Astrocyte (in vitro differentiated cells and primary cell): Measurements from ENCODE around the gene AVL9. TPM values are rescaled to one million over a fixed set of nuclear protein-coding genes. Genes with fewer than 3 reads are reported as not detected.
A peak's percentile ranks its signal among the peaks of the same experiment; 100 is the strongest.

ENCODE experiments used
- DNase-seq: peaks from one replicate; pipeline ENCODE4 v3.0.0-alpha.2; 2010; ENCODE audit warnings: low read depth
- FAIRE-seq: peaks from 2 replicates; lab custom pipeline; 2011; peaks lifted over from hg19 to GRCh38; lab: Jason Lieb, UNC
- H2AFZ ChIP-seq: 2 replicates; pipeline ENCODE4 v1.6.0; 2012; ENCODE audit warnings: low read depth, low read length, inconsistent platforms
- H3K27ac ChIP-seq: 2 replicates; pipeline ENCODE4 v1.5.1; 2011; ENCODE audit warnings: low read depth, low read length, inconsistent platforms
- H3K27me3 ChIP-seq: 2 replicates; pipeline ENCODE4 v1.6.0; 2011; ENCODE audit warnings: low read length, inconsistent platforms; ENCODE audit not compliant: insufficient read depth
- H3K36me3 ChIP-seq: 2 replicates; pipeline ENCODE4 v1.5.1; 2011; ENCODE audit warnings: low read length, inconsistent platforms; ENCODE audit not compliant: insufficient read depth
- H3K4me1 ChIP-seq: 2 replicates; pipeline ENCODE4 v1.5.1; 2011; ENCODE audit warnings: low read length, inconsistent platforms; ENCODE audit not compliant: insufficient read depth
- H3K4me2 ChIP-seq: 2 replicates; pipeline ENCODE4 v1.6.0; 2012; ENCODE audit warnings: low read length, inconsistent platforms
- H3K4me3 ChIP-seq: 2 replicates; pipeline ENCODE4 v1.5.1; 2011; ENCODE audit warnings: low read depth, mild to moderate bottlenecking, low read length, inconsistent platforms; ENCODE audit not compliant: insufficient read depth
- H3K79me2 ChIP-seq: 2 replicates; pipeline ENCODE4 v1.6.0; 2012; ENCODE audit warnings: mild to moderate bottlenecking, low read length, inconsistent platforms; ENCODE audit not compliant: insufficient read depth
- H3K9ac ChIP-seq: 2 replicates; pipeline ENCODE4 v1.6.0; 2012; ENCODE audit warnings: mild to moderate bottlenecking, low read length, inconsistent platforms
- H3K9me3 ChIP-seq: 2 replicates; pipeline ENCODE4 v1.5.1; 2012; ENCODE audit warnings: low read depth, mild to moderate bottlenecking, low read length, inconsistent platforms; ENCODE audit not compliant: insufficient read depth
- H4K20me1 ChIP-seq: 2 replicates; pipeline ENCODE4 v1.6.0; 2012; ENCODE audit warnings: low read length, inconsistent platforms; ENCODE audit not compliant: insufficient read depth
- H3K27ac Mint-ChIP-seq: one replicate; pipeline ENCODE4 v1.8.0; 2021; ENCODE audit warnings: mild to moderate bottlenecking, mixed read lengths; ENCODE audit not compliant: unreplicated experiment
- H3K27me3 Mint-ChIP-seq: one replicate; pipeline ENCODE4 v1.8.0; 2021; ENCODE audit warnings: low read depth, mixed read lengths; ENCODE audit not compliant: unreplicated experiment
- H3K36me3 Mint-ChIP-seq: one replicate; pipeline ENCODE4 v1.8.0; 2021; ENCODE audit warnings: low read depth, mixed read lengths; ENCODE audit not compliant: unreplicated experiment
- H3K4me1 Mint-ChIP-seq: one replicate; pipeline ENCODE4 v1.8.0; 2021; ENCODE audit warnings: low read depth, mixed read lengths; ENCODE audit not compliant: unreplicated experiment
- H3K4me3 Mint-ChIP-seq: one replicate; pipeline ENCODE4 v1.8.0; 2021; ENCODE audit warnings: mild to moderate bottlenecking, moderate library complexity, mixed read lengths; ENCODE audit not compliant: unreplicated experiment
- H3K9me3 Mint-ChIP-seq: one replicate; pipeline ENCODE4 v1.8.0; 2021; ENCODE audit warnings: mild to moderate bottlenecking, mixed read lengths; ENCODE audit not compliant: unreplicated experiment
- CTCF ChIP-seq: IDR thresholded peaks from 2 replicates; pipeline ENCODE4 v1.5.1; 2011; ENCODE audit warnings: low read depth, mild to moderate bottlenecking, inconsistent platforms, low read length, moderate library complexity; ENCODE audit not compliant: insufficient read depth
- EZH2 ChIP-seq: IDR thresholded peaks from 2 replicates; pipeline ENCODE4 v1.6.1; 2012; ENCODE audit warnings: mild to moderate bottlenecking, low read length, inconsistent platforms; ENCODE audit not compliant: insufficient read depth
- total RNA-seq: library from RNA; stranded (reverse); gene quantifications from 2 replicates; pipeline ENCODE4 v1.2.1, GENCODE V29; 2021

Gene AVL9
- total RNA-seq, 1 donor from 2014 or later = 28.2 TPM

DNA sequence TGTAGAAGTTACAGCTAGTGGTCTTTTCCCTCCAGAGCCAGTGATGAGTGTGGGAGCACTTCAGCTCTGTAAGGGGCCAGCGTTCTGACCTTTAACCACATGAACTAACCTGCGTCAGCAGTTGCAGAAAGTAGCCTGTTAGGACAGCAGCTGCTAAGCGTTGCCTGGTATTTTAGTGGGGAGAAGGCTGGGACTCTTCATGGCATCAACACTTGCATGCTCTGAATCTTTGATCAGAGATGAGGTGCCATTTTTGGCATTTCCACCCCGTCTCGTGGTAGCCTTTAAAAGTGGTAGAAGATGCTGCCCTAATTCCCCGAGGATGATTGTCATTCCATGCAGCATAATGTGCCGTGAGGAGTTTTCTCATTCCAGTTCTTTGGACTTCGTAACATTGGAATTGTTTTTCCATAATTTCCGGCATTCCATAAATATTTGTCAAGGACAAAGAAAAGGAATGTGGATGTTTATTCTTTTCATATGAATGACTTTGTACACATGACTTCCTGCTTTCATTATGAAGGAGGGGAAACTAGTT lies 92.2 kb downstream of the AVL9 start:
- Histone ChIP-seq H3K27me3 (no peaks in the 10 kb centered on the region), H3K9me3 (no peaks in the 10 kb centered on the region), H4K20me1 (no peaks in the 10 kb centered on the region), H3K27ac (peak overlapping the region; percentile 89), H3K79me2 (no peaks in the 10 kb centered on the region), H3K9ac (peak overlapping the region; percentile 66), H3K4me3 (peak overlapping the region; percentile 10), H3K4me2 (peak overlapping the region; percentile 73), H2AFZ (no peak overlapping the region), H3K4me1 (peaks cover 40% of the 10 kb centered on the region), H3K36me3 (peaks cover 17% of the 10 kb centered on the region)
- TF ChIP-seq EZH2 = no peak
- no peak for TF ChIP-seq CTCF
- H3K27ac Mint-ChIP-seq = peak overlapping the region; percentile 55
- no peaks in the 10 kb centered on the region for H3K9me3 Mint-ChIP-seq
- H3K4me3 Mint-ChIP-seq = no peak overlapping the region
- peaks cover 46% of the 10 kb centered on the region for H3K4me1 Mint-ChIP-seq
- DNase-seq (peak; percentile 87), FAIRE-seq (peak; percentile 65)
- H3K36me3 Mint-ChIP-seq = peaks cover 7% of the 10 kb centered on the region
- no peaks in the 10 kb centered on the region for H3K27me3 Mint-ChIP-seq

DNA sequence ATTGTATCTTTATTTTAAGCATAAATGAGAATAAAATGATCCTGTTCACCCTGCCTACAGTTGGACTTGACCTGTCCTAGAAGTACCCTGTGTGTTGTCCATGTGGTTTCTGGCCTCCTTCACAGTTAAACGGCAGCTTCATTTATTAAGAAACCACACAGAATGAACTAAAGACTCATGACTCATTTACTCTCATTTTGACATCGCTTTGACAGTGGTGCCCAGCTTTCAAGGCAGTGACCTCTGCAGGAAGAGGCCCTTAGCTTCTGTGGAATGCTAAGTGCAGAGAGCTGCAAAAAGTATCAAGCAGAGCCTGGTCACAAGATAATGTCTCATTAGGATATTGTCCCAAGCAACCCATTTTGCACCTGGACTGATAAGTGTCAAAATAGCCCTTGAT lies 93.4 kb downstream of the AVL9 start:
- H3K4me3 Mint-ChIP-seq = no peak overlapping the region
- TF ChIP-seq CTCF = no peak
- no peak for TF ChIP-seq EZH2
- no peaks in the 10 kb centered on the region for H3K27me3 Mint-ChIP-seq
- H3K4me3 ChIP-seq = no peak overlapping the region
- H3K4me1 Mint-ChIP-seq = peaks cover 45% of the 10 kb centered on the region
- peaks cover 14% of the 10 kb centered on the region for H3K36me3 ChIP-seq
- H3K36me3 Mint-ChIP-seq = peaks cover 7% of the 10 kb centered on the region
- H3K9me3 ChIP-seq = no peaks in the 10 kb centered on the region
- H3K27me3 ChIP-seq = no peaks in the 10 kb centered on the region
- H2AFZ ChIP-seq = no peak overlapping the region
- H3K79me2 ChIP-seq = no peaks in the 10 kb centered on the region
- H3K9ac ChIP-seq = peak overlapping the region; percentile 3
- H3K27ac ChIP-seq = peak overlapping the region; percentile 89
- peaks cover 39% of the 10 kb centered on the region for H3K4me1 ChIP-seq
- no peak for FAIRE-seq
- DNase-seq = peak; percentile 84
- no peaks in the 10 kb centered on the region for H4K20me1 ChIP-seq
- H3K9me3 Mint-ChIP-seq = no peaks in the 10 kb centered on the region
- H3K4me2 ChIP-seq = peak overlapping the region; percentile 38
- H3K27ac Mint-ChIP-seq = peak overlapping the region; percentile 77

GRCh38 chr7:32591938-32592337 lies 96.6 kb downstream of the AVL9 start:
- peaks cover 29% of the 10 kb centered on the region for H3K4me1 ChIP-seq
- Mint-ChIP-seq H3K27ac (no peak overlapping the region), H3K9me3 (no peaks in the 10 kb centered on the region), H3K27me3 (no peaks in the 10 kb centered on the region), H3K36me3 (peaks cover 3% of the 10 kb centered on the region), H3K4me1 (peaks cover 29% of the 10 kb centered on the region), H3K4me3 (no peak overlapping the region)
- H4K20me1 ChIP-seq = no peaks in the 10 kb centered on the region
- DNase-seq (peak; percentile 83), FAIRE-seq (no peak)
- H3K4me3 ChIP-seq = no peak overlapping the region
- H3K27me3 ChIP-seq = no peaks in the 10 kb centered on the region
- no peak overlapping the region for H3K4me2 ChIP-seq
- no peak overlapping the region for H3K27ac ChIP-seq
- H3K79me2 ChIP-seq = no peaks in the 10 kb centered on the region
- H3K9ac ChIP-seq = no peak overlapping the region
- no peaks in the 10 kb centered on the region for H3K9me3 ChIP-seq
- H2AFZ ChIP-seq = no peak overlapping the region
- no peaks in the 10 kb centered on the region for H3K36me3 ChIP-seq
- TF ChIP-seq CTCF = no peak
- TF ChIP-seq EZH2 = no peak
